ENCODE results near the gene NCF2. TPM values are rescaled to one million over a fixed set of nuclear protein-coding genes. Genes with fewer than 3 reads are reported as not detected.

Gene NCF2
- polyA plus RNA-seq, 1 donor = 3.7 TPM

DNA sequence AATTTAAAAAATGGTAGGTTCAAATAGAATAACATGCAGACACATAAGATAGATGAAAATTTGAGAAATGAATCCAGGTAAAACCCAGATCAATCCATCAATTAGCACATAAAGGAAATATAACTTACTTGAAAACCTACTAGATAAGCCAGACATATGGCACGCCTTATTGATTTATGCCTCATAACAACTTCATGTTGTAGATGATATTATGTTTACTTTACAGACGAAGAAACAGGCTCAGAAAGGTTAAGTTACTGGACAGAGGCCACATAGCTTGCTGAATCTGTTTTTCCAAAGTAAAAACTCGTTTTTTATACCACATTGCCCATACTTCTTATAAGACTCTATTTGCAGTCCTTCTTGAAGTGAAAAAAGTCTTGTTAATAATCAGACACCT, 22.1 kb upstream of the NCF2 start:
- H3K4me3 ChIP-seq (ENCODE audit: low read length) = no peak overlapping the region
- DNase-seq = no peak
- H3K27ac ChIP-seq (ENCODE audit: low read length) = no peak overlapping the region
- no peaks in the 10 kb centered on the region for H3K27me3 ChIP-seq (ENCODE audit: control insufficient read depth, insufficient read depth, low read length)
- H3K4me1 ChIP-seq (ENCODE audit: control insufficient read depth, insufficient read depth, low read length) = peaks cover 2% of the 10 kb centered on the region
- no peaks in the 10 kb centered on the region for H3K9me3 ChIP-seq (ENCODE audit: control insufficient read depth, low read depth, low read length)
- 74% methylated on average over 2 of the region's 3 CpGs for WGBS (ENCODE audit: insufficient coverage, low lambda C conversion rate)
- H3K36me3 ChIP-seq (ENCODE audit: control insufficient read depth, insufficient read depth, low read length) = no peaks in the 10 kb centered on the region

GRCh38 chr1:183611021-183611420, 20.8 kb upstream of the NCF2 start:
- Histone ChIP-seq H3K4me3 (ENCODE audit: low read length) (no peak overlapping the region), H3K9me3 (ENCODE audit: control insufficient read depth, low read depth, low read length) (no peaks in the 10 kb centered on the region), H3K36me3 (ENCODE audit: control insufficient read depth, insufficient read depth, low read length) (no peaks in the 10 kb centered on the region), H3K27ac (ENCODE audit: low read length) (no peak overlapping the region), H3K27me3 (ENCODE audit: control insufficient read depth, insufficient read depth, low read length) (no peaks in the 10 kb centered on the region), H3K4me1 (ENCODE audit: control insufficient read depth, insufficient read depth, low read length) (peaks cover 2% of the 10 kb centered on the region)
- WGBS (ENCODE audit: insufficient coverage, low lambda C conversion rate) = 67% methylated on average over 1 of the region's 2 CpGs
- no peak for DNase-seq

GRCh38 chr1:183609759-183610452, 19.6 kb upstream of the NCF2 start:
- 67% methylated on average over 2 of the region's 3 CpGs for WGBS (ENCODE audit: insufficient coverage, low lambda C conversion rate)
- Histone ChIP-seq H3K4me3 (ENCODE audit: low read length) (no peak overlapping the region), H3K4me1 (ENCODE audit: control insufficient read depth, insufficient read depth, low read length) (peaks cover 2% of the 10 kb centered on the region), H3K27me3 (ENCODE audit: control insufficient read depth, insufficient read depth, low read length) (no peaks in the 10 kb centered on the region), H3K27ac (ENCODE audit: low read length) (no peak overlapping the region), H3K36me3 (ENCODE audit: control insufficient read depth, insufficient read depth, low read length) (no peaks in the 10 kb centered on the region), H3K9me3 (ENCODE audit: control insufficient read depth, low read depth, low read length) (no peaks in the 10 kb centered on the region)
- no peak for DNase-seq

- Histone ChIP-seq H3K27ac (ENCODE audit: low read length) (no peak overlapping the region), H3K4me1 (ENCODE audit: control insufficient read depth, insufficient read depth, low read length) (peaks cover 2% of the 10 kb centered on the region), H3K36me3 (ENCODE audit: control insufficient read depth, insufficient read depth, low read length) (no peaks in the 10 kb centered on the region), H3K27me3 (ENCODE audit: control insufficient read depth, insufficient read depth, low read length) (no peaks in the 10 kb centered on the region), H3K9me3 (ENCODE audit: control insufficient read depth, low read depth, low read length) (no peaks in the 10 kb centered on the region), H3K4me3 (ENCODE audit: low read length) (no peak overlapping the region)
- WGBS (ENCODE audit: insufficient coverage, low lambda C conversion rate) = 93% methylated on average over 2 of the region's 5 CpGs
- no peak for DNase-seq
These were observed 19.1 kb upstream of the NCF2 start for GRCh38 chr1:183609313-183609712.

- Histone ChIP-seq H3K36me3 (ENCODE audit: control insufficient read depth, insufficient read depth, low read length) (no peaks in the 10 kb centered on the region), H3K4me1 (ENCODE audit: control insufficient read depth, insufficient read depth, low read length) (peaks cover 9% of the 10 kb centered on the region), H3K27me3 (ENCODE audit: control insufficient read depth, insufficient read depth, low read length) (no peaks in the 10 kb centered on the region), H3K4me3 (ENCODE audit: low read length) (no peak overlapping the region), H3K9me3 (ENCODE audit: control insufficient read depth, low read depth, low read length) (no peaks in the 10 kb centered on the region), H3K27ac (ENCODE audit: low read length) (no peak overlapping the region)
- DNase-seq = peak in 1 of 2 donors; percentile 24
- no CpG with 5 or more reads among the region's 2 CpGs for WGBS (ENCODE audit: insufficient coverage, low lambda C conversion rate)
These were observed 17.2 kb upstream of the NCF2 start for GRCh38 chr1:183607322-183607980.

GRCh38 chr1:183605904-183606303, 15.6 kb upstream of the NCF2 start:
- Histone ChIP-seq H3K9me3 (ENCODE audit: control insufficient read depth, low read depth, low read length) (no peaks in the 10 kb centered on the region), H3K4me1 (ENCODE audit: control insufficient read depth, insufficient read depth, low read length) (peaks cover 9% of the 10 kb centered on the region)

DNA sequence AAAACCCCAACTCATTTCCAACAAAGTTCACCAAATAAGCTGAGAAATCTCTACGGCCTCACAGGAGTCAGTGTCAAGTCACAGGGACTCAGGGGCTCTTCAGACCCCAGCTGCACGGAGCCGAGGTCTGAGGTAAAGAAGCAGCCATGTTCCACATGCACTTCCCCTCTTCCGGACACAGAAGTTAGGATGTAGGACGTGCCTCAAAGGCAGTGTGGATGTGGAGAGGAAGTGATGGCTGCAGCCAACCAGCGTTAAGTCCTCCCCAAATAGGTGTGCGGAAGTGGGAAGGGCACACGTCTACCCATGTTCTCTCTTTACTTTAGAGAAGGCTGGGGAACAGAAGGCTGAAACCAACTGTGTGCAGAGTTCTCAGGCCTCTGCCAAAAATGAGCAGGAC, 14.6 kb upstream of the NCF2 start:
- WGBS (ENCODE audit: insufficient coverage, low lambda C conversion rate) = no CpG with 5 or more reads among the region's 8 CpGs
- no peak for DNase-seq
- Histone ChIP-seq H3K4me1 (ENCODE audit: control insufficient read depth, insufficient read depth, low read length) (peaks cover 9% of the 10 kb centered on the region), H3K27ac (ENCODE audit: low read length) (no peak overlapping the region), H3K36me3 (ENCODE audit: control insufficient read depth, insufficient read depth, low read length) (no peaks in the 10 kb centered on the region), H3K4me3 (ENCODE audit: low read length) (no peak overlapping the region), H3K27me3 (ENCODE audit: control insufficient read depth, insufficient read depth, low read length) (no peaks in the 10 kb centered on the region), H3K9me3 (ENCODE audit: control insufficient read depth, low read depth, low read length) (no peaks in the 10 kb centered on the region)

More at GRCh38 chr1:183605904-183606303, 15.6 kb upstream of the NCF2 start:
- Histone ChIP-seq H3K4me3 (ENCODE audit: low read length) (no peak overlapping the region), H3K27ac (ENCODE audit: low read length) (no peak overlapping the region), H3K36me3 (ENCODE audit: control insufficient read depth, insufficient read depth, low read length) (no peaks in the 10 kb centered on the region), H3K27me3 (ENCODE audit: control insufficient read depth, insufficient read depth, low read length) (no peaks in the 10 kb centered on the region)
- WGBS (ENCODE audit: insufficient coverage, low lambda C conversion rate) = no CpG with 5 or more reads among the region's 2 CpGs
- DNase-seq = no peak

DNA sequence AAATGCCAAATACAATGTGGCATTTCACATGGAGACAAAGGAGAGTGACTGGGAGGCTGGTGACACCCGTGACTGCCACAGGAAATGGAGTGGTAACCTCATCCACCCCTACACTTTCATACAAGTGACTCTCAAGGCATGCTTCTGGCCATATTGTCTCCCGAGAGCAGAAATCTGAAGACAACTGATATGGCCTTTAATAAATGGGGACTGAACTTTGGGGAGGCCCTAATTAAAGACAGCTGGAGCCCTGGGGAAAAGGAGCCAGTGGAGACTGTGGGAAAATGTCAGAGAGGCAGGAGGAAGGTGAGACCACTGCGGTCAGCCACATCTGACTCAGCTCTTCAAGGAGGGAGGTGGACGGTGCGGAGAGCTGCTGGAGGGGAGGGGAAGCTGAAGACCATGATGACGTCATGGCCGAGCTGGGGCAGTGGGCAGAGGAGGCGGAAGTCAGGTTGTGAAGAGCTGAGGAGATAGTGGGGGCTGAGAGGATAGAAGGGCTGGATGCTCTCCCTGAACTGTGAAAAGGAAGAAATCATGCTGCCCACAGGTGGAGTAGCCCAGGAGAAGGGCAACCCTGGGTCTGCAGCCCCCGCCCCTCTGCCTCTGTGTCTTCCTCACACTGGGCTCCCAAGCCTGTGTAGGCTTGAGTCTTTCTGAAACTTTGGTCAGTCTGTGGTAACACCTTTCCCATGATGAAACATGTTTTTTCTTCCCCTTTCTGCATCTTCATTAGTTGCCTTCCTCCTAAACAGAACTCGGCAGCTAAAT, 14.0 kb upstream of the NCF2 start:
- no peak for DNase-seq
- no peaks in the 10 kb centered on the region for H3K9me3 ChIP-seq (ENCODE audit: control insufficient read depth, low read depth, low read length)
- peaks cover 9% of the 10 kb centered on the region for H3K4me1 ChIP-seq (ENCODE audit: control insufficient read depth, insufficient read depth, low read length)
- H3K27ac ChIP-seq (ENCODE audit: low read length) = peak overlapping the region; percentile 57
- H3K36me3 ChIP-seq (ENCODE audit: control insufficient read depth, insufficient read depth, low read length) = no peaks in the 10 kb centered on the region
- WGBS (ENCODE audit: insufficient coverage, low lambda C conversion rate) = no CpG with 5 or more reads among the region's 10 CpGs
- H3K4me3 ChIP-seq (ENCODE audit: low read length) = no peak overlapping the region
- H3K27me3 ChIP-seq (ENCODE audit: control insufficient read depth, insufficient read depth, low read length) = no peaks in the 10 kb centered on the region

- no peak for DNase-seq
- Histone ChIP-seq H3K4me3 (ENCODE audit: low read length) (no peak overlapping the region), H3K4me1 (ENCODE audit: control insufficient read depth, insufficient read depth, low read length) (peaks cover 9% of the 10 kb centered on the region), H3K27ac (ENCODE audit: low read length) (peak overlapping the region; percentile 57), H3K36me3 (ENCODE audit: control insufficient read depth, insufficient read depth, low read length) (no peaks in the 10 kb centered on the region), H3K9me3 (ENCODE audit: control insufficient read depth, low read depth, low read length) (no peaks in the 10 kb centered on the region), H3K27me3 (ENCODE audit: control insufficient read depth, insufficient read depth, low read length) (no peaks in the 10 kb centered on the region)
- WGBS (ENCODE audit: insufficient coverage, low lambda C conversion rate) = no CpG with 5 or more reads among the region's 1 CpG
These were observed 12.3 kb upstream of the NCF2 start for GRCh38 chr1:183602510-183602909.

DNA sequence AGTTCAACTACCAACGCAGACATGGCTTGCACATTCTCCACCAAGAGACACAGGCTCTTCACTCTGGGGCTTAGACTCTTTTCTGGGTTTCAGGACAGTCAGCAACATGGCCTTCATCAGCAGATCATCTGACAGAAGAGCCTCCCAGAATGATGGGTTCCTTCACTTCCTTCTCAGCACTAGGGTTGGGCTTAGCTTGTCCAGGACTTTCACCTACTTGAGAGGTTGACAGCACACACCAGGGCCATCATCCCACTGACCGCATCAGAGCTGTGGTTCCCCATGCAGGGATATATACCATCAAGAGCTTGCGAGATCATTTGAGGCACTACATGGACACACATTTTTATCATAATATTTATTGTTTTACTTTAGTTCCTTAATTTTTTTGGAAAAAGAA, 10.4 kb upstream of the NCF2 start:
- 100% methylated on average over 1 of the region's 3 CpGs for WGBS (ENCODE audit: insufficient coverage, low lambda C conversion rate)
- Histone ChIP-seq H3K4me1 (ENCODE audit: control insufficient read depth, insufficient read depth, low read length) (peaks cover 9% of the 10 kb centered on the region), H3K27ac (ENCODE audit: low read length) (no peak overlapping the region)

More for the DNA sequence above, 10.4 kb upstream of the NCF2 start:
- Histone ChIP-seq H3K9me3 (ENCODE audit: control insufficient read depth, low read depth, low read length) (no peaks in the 10 kb centered on the region), H3K36me3 (ENCODE audit: control insufficient read depth, insufficient read depth, low read length) (no peaks in the 10 kb centered on the region), H3K4me3 (ENCODE audit: low read length) (no peak overlapping the region), H3K27me3 (ENCODE audit: control insufficient read depth, insufficient read depth, low read length) (no peaks in the 10 kb centered on the region)
- no peak for DNase-seq
